Measurements from ENCODE around the gene RPL15.

RPL15 gene

GRCh38 chr3:23934253-23934652, 17.3 kb downstream of the RPL15 start:
- no peak for DNase-seq

GRCh38 chr3:23937296-23937695, 20.4 kb downstream of the RPL15 start:
- no peak for DNase-seq

GRCh38 chr3:23938688-23939087, 21.8 kb downstream of the RPL15 start:
- DNase-seq, result no peak

DNA sequence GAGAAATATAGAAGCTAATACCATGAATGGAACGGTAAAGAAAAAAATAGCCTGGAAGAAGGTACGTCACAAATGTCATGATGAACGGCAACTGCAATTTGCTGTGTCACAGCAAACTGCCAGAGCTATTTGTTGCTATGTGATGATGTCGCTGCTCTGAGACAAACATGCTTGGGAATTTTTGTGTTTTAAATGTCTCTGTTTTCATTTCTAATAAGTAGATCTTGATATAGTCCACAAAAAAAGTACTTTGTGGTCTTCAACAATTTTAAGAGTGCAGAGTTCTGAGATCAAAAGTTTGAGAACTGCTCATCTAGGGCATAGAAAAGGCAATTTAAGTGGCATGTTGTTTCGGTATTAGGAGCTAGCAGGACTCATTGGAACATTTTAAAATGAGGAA, 23.8 kb downstream of the RPL15 start:
- DNase-seq, result no peak

DNA sequence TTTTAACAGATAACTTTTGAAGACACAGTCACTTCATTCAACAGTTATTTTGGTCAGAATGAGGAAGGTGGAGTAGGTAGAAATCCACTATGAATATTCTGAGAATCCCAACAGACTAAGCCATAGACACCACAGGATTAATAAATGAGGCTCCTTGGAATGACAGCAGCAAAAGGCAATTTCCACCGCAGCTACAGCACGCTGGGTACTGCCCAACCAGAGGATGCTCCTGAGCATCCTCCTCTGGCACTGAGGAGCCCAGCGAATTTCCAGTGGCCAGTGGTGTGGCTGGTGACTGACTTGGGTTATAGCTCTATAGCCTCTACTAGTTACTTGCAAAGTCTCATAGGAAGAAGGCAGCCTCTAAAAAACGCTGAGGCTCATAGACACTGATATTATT, 24.5 kb downstream of the RPL15 start:
- no peak for DNase-seq

DNA sequence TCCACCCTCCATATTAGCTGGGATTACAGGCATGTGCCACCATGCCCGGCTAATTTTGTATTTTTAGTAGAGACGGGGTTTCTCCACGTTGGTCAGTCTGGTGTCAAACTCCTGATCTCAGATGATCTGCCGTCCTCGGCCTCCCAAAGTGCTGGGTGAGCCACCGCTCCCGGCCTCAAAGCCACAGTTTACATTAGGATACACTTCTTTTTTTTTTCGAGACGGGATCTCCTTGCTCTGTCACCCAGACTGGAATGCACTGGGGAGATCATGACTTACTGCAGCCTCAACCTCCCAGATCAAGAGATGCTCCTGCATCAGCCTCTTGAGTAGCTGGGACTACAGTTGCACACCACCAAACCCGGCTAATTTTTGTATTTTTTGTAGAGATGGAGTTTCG, 25.6 kb downstream of the RPL15 start:
- no peak for DNase-seq

DNA sequence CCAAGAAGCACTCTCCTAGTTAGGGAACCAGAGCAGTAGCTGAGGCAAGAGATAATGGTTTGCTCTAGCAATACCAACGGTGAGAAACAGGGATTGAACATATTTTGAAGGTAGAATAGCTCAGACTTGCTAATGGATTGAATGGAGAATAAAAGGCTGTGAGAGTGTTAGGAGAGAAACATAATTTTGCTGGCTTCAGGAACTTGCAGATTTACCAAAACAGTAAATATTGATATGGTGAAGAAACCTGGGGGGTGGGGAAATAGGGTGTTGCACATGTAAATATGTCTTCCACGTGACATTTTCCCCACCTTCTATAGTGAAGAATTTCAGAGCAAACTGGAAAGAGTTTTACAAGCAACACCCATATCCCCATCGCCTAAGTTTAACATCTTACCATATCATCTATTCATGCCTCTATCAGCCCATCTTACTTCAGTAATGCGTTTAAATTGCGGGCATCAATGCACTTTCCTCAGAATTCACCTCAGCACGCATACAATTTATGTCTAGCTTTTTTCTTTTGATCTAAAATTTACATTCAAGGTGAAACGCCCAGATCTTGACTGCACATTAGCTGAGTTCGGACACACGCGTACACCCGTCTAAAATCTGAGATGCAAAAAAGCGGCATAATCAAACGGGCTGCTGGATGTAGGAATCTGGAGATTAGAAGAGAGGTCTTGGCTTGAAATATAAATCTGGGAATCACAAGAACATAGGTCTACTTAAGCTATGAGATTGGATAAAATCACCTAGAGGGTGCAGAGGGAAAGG, 27.3 kb downstream of the RPL15 start:
- DNase-seq, result peak in 1 of 2 donors; percentile 37

DNA sequence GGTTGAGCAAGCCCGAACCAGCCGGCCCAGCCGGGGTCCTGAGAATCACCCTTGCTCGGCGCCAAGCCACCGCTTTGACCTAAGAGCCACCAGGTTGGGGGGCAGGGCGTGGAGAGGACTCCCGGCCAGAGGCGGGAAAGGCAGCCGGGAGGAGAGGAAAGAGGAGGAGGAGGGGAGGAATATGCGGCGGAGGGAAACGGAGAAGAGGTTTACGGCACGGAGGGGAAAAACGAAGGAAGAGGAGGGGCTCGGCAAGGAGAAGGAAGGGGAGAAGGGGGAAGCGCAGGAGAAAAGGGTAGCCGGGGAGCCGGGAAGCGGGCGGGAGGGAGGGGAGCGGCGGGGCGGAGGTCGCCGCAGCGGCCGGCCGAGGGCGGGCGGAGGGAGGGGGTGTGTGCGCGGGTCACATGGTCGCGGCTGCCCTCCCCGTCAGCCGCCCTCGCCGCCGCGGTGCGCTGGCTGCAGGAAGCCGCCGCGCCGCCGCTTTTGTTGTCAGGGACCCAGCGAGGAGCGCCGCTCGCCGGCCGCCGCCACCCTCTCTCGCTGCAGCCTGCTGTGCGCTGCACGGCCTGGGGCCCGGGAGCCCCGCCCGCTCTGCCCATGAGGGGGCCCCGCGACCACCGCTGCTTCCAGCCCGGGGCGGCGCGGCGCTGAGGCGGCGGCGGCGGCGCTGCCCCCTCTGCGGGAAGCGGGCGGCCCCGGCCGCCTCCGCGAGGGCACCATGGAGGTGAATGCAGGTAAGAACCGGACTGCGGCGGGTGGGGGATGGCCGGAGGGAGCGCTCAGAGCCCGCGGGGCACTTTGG, 28.1 kb downstream of the RPL15 start, which contains the start of gene NR1D2:
Gene NR1D2 (plus strand): TSS at position 426 of the 802 bp plus-strand sequence. CDS start 293 bp downstream, at position 719.
- peak; percentile 78 to 79 for DNase-seq

- DNase-seq, result no peak
These were observed 28.7 kb downstream of the RPL15 start for GRCh38 chr3:23945663-23945912.

GRCh38 chr3:23945913-23946687, 29.2 kb downstream of the RPL15 start:
- DNase-seq, result peak; percentile 97 to 98

DNA sequence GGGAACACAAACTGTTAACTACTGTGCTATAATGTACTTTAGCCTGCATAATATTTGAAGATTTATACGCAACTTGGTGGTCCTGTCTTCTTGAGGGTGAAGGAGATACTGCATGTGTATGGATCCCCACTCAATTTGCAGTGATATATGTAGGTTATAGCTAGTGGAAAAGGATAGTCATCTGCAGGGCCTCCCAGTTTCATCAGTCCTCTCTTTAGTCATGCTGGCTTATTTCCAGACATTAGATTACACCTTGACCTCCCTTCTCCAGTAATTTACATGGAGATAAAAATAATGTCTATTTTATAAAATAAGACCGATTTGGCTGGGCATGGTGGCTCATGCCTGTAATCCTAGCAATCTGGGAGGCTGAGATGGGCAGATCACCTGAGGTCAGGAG, 31.8 kb downstream of the RPL15 start:
- DNase-seq, result no peak

- no peak for DNase-seq
These were observed 32.9 kb downstream of the RPL15 start for GRCh38 chr3:23949784-23950183.

DNA sequence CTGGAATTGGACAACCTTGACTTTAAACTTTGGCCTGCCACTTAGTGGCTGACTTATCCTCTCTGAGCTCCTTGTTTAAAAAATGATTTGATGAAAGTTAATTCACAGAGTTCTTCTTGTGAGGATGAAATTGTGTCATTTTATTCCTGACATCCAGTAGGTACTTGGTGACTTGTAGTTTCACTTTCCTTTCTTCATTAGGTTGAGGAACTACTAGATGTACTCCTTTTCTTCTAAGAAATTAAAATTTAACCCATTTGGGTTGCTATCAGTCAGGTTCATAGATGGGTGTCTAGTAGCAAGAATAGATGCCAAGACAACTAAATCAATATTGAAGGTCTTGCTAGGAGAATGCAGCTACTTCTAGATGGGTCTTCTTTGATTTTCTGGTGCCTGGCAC, 33.4 kb downstream of the RPL15 start:
- DNase-seq, result peak in 1 of 2 donors; percentile 28

- peak in 1 of 2 donors; percentile 40 for DNase-seq
These were observed 35.7 kb downstream of the RPL15 start for GRCh38 chr3:23952646-23953045.

GRCh38 chr3:23953523-23953922, 36.6 kb downstream of the RPL15 start:
- no peak for DNase-seq

DNA sequence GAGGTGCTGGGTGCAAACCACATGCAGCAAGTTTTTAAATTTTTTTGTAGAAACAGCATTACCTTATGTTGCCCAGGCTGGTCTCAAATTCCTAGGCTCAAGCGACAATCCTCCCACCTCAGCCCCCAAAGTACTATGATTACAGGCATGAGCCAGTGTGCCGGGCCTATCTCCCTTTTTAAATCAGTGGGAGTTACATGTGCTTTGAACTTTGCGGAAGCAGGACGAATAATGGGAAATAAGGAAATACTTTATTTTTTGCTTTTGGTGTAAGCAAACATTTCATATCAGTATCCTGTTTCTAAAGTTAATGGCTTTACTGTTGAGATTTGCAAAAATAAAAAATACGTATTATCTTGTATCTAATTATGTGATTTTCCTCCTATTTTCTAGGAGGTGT, 37.2 kb downstream of the RPL15 start:
- DNase-seq, result no peak

- no peak for DNase-seq
These were observed 39.8 kb downstream of the RPL15 start for GRCh38 chr3:23956701-23957100.

DNA sequence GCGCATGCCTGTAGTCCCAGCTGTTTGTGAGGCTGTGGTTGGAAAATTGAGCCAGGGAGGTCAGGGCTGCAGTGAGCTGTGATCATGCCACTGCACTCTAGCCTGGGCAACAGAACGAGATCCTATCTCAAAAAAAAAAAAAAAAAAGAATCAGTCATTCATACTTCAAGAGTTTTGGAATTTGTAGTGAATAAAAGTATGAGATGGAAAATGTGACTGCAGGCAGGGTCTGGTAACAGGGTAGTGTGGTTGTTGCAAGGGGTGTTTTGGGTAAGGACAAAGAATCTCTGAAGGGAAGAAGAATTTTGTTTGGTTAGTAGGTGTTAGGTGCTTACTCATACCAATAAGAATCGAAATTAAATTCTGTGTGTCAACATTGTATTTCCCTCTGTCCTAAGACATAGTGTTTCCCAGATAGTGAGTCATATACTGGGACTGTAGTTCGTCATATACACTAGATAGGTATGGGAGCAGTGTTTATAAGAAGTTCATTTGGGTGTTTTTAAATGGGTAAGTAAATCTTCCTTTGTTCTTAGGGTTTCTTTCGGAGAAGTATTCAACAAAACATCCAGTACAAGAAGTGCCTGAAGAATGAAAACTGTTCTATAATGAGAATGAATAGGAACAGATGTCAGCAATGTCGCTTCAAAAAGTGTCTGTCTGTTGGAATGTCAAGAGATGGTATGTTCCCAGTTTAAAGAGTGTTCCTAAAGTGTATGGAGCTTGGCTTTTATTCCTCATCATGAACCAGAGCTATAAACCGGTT, 42.4 kb downstream of the RPL15 start:
- DNase-seq, result no peak

DNA sequence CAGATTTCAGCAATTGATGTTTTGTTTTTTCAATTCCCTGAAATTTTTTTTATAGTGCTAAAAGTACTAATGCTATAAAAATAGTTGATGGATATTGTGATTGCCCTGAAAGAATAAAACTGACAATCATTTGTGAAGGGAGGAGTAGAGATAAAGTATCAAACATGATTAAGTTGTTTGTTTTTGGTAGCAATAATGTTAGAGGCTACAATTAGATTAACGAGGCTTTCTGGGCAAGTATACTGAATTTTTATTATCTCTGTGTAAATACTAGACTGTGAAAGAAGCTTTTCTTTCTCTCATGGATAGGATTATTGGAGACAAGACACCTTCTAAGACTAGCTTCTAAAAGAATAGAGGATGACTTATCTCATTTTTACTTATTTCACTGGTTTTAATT, 43.7 kb downstream of the RPL15 start:
- DNase-seq, result no peak

DNA sequence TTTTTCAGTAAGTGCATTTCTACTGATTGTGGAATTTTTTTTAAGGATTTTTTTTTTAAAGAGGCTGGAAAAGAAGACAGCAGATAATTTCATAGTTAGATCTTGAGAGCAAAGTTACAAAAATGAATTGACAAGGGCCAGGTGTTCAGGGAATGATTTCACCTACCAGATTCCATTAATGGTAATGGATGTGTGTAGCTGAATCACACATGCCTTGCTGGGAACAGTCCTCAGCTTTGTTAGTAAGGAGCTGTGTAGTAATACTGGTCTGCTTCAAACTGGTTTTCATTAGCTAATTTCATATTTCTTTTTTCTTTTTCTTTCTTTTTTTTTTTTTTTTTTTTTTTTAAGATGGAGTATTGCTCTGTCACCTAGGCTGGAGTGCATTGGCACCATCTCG, 44.1 kb downstream of the RPL15 start:
- DNase-seq, result no peak

DNA sequence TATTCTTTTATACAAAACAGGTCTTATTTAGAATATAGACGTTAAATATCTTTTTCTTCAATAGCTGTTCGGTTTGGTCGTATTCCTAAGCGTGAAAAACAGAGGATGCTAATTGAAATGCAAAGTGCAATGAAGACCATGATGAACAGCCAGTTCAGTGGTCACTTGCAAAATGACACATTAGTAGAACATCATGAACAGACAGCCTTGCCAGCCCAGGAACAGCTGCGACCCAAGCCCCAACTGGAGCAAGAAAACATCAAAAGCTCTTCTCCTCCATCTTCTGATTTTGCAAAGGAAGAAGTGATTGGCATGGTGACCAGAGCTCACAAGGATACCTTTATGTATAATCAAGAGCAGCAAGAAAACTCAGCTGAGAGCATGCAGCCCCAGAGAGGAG, 45.0 kb downstream of the RPL15 start:
- no peak for DNase-seq

- no peak for DNase-seq
These were observed 47.8 kb downstream of the RPL15 start for GRCh38 chr3:23964537-23965235.
